ENCODE data around the gene ACOT11.

ACOT11 gene

DNA sequence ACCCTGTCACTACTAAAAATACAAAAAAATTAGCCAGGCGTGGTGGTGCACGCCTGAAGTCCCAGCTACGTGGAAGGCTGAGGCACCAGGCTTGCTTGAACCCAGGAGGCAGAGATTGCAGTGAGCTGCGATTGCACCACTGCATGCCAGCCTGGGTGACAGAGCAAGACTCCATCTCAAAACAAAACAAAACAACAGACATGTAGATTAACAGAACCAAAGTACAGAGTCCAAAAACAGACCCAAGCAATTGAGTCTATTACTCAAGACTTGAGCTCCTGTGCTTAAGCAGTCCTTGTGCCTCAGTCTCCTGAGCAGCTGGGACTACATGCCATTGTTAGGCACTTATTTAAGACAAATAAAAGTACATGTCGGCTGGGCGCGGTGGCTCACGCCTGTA is 9.5 kb upstream of the ACOT11 start:
- FAIRE-seq = no peak

DNA sequence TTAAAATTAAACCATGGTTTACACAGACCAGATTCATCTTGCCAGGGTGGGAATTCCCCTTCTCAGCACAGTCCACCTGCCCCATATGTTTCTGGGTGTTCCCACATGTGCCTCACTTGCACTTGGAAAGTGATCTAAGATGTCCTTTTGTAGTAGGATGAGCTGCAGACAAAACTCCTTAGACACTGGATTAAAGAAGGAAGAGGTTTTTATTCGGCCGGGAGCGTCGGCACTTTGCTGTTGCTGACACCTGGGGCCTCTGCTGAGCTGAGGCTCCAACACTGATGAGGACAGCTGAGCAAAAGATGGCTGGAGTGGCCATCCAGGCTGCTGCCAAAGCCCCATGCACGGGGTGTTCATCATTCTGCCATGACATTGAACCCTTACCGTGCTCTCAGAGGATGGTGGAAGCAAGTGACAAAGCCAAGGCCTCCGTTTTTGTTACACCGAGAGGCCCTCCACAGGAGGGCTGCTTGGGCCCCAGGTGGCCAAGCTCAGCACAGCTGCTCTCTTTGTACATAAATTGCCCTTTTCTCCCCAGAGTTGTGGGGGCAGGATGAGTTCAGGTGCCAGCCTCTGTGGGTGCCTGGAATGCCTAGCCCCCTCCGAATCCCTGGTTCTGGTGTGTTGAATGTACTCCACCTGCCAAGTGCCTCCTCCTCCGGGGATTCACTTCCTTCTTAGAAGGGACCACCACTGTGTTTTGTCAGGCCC is 7.3 kb upstream of the ACOT11 start:
- FAIRE-seq = no peak

DNA sequence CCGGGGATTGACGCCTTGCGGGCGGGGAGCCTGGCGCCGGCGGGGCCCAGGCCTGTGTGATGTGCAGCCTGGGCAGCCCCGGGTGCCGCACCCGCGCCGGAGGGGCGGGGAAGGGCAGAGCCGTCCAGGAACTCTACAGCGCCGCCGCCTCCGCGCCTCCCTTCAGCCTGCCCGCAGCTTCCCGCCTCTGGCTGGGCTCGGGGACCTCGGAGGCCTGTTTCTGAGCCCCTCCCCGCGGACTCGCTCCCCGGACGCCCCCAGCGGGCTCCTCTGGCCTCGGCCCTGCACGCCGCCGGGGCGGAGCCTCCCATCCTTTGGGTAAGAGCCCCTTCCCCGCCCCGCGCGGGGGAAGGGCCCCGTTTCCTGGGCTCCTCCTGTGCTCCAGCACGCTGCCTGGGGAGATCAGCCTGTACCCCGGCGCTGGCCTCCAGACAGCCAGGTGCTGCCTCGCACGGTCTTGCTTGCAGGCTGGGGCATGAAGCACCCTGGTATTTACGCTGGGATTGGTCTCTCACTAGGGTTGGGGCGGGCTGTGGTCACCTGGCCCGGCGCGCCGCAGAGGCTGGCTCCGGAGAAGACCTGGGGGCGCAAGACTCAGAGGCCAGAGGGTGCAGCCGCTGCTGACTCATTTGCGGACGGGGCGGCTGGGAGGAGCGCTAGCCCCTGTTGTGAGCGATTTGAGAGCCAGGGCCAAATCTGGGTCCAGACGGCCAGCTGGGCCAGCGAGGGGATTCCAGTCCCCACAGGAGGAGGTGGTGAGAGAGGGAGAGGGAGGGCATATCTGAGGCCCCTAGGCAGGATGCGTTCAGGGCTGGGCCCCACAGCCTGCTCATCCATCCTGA is 5.7 kb upstream of the ACOT11 start:
- FAIRE-seq = no peak

DNA sequence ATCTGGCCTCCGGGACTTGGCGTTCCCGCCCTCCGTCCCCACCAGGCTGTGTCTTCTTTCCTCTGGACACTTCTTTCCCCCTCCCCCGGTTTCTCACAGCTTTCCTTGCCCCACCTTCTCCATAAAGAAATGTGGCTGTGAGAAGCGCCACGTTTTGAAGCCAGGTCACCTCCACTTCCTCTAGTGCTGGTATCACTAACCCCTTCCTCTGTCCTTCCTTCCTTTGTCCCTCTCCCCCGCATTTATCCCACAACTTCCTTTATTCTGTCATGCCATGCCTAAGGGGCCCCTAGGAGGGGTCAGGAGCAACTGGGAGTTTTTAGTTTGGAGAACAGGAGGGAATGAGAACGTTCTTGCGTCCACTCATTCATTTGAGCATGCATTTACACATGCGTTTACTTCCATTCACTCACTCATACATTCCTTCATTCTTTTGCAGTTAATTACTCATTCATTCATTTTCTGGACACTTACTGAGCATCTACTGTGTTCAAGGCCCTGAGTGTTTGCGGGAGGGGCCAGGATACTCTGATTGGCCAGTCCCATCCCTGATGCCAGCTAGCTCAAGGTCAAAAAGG is 5.0 kb upstream of the ACOT11 start:
- FAIRE-seq = no peak

DNA sequence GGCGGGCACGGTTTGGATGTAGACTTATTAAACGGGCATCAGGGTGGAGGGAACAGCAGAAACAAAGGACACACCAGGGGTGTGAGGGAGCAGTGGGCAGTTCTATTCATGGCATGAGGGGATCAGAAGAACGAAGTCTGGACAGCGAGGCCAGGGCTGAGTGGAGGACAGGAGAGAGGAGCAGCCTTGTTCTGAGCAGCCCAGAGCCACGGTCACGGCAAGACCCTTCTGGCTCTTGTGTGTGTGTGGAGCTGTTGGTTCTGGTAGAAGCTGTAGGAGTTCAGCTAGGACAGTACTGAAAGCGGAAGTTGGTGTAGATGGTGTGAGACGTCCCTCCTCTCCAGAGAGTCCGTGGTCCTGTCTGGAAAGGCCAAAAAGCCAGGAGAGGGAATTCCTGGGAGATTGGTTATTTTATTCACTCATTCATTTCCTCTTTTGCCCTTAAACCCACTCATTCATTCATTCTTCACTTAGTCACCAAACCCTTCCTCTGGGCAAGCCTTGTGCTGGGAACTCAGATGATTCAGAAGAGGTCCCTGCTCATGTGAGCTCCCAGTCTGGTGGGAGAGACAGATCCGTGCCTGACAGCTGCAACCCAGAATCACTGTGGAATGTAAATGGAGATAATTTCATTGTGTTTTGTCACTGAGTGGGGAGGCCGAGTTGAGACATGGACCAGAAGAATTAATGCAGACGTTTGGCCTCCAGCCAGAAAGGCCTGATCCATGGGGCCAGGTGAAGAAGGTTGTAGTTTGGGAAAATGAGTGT is 4.1 kb upstream of the ACOT11 start:
- no peak for FAIRE-seq

DNA sequence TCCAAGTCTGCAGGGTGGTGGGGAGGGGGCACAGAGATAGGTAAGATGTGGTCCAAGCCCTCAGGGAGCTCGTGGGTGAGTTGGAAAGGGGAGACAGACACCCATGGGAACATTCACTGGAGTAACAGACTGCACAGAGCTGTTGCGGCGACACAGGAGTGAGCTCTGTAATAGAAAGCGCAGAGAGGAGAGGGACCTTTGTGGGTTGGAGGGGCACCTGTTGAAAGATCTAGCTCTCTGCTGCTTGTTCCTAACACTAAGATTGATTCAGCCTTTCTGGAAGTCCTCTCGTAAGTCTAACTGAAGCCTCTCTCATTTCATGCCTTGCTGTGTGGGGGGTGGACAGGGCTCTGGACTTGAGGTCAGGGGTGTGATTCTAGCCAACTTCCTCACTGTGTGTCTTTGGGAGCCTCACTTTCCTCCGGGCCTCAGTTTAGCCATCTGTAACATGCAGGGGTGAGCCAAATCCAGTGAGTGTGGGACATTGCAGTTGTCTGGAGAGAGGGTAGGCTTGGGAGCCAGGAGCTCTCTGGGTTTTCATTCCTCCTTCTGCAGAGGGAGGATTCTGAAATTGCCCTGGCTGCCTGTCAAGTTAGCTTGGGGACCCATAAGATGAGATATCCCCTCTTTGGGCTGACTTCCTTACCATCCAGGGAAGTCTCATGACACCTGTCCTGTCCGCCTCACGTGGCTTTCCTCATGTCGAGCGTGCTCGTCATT is 2.0 kb upstream of the ACOT11 start:
- FAIRE-seq = no peak

DNA sequence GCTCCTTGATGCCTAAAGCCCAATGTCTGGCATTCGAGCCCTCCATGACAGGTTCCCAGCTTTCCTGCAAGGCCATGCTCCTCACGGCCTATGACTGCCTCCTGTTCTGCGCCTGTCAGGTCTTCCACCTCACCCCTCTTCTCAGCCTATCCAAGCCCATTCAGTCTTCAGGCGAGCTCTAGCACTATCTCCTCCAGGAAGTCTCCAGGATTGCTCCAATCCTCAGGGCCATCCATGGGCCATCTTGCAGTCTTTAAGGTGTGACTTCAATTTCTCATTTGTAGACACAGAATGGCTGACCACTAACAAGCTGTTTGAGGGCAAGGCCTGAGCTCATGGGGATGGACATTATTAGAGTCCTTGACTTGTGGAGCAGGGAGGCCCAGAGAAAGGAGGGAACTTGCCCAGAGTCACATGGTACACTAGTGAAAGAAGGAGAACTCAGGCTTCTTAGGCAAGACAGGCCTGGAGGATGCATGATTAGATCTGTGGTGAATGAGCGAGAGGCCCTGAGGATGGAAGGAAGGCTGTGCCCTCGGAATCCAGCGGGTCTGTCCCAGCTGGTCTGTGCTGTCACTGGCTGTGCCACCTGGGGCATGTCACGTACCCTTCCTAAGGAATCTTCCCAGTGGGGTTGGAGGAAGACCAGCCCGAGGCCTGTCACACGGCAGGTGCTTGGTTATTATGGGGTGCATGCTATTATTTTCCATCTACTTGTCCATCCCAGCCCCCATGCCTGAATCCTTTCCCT is 1.2 kb upstream of the ACOT11 start:
- FAIRE-seq = no peak

DNA sequence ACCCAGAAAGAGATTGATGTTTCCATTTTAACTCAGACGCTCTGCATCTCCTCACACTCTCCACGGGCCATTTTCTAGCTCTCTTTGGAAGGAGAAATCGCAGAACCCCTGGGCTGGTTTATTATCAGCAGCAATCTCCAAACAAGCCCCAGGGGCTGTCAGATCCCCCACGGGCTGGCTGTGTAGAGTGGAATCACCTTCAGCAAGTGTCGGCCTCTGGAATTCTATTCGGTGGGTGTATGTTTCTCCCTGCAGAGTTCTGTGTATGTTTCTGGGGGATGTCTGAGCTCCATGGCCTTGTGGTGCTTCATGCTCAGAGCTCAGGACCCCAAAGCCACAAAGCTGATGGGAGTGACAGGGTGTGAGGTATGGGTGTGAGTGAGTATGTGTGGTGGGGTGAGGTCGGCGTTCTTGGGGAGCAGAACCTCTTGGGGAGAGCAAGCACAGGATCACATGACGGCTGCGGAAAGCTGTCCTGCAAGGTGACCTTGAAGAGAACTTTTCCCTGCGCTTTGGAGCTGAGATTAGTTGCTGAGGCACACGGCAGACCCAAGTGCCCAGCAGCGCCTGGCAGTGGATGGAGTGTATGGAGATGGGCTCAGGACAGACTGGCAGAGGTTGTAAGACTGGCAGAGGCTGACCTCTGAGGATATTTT is 489 bp downstream of the ACOT11 start:
- no peak for FAIRE-seq

DNA sequence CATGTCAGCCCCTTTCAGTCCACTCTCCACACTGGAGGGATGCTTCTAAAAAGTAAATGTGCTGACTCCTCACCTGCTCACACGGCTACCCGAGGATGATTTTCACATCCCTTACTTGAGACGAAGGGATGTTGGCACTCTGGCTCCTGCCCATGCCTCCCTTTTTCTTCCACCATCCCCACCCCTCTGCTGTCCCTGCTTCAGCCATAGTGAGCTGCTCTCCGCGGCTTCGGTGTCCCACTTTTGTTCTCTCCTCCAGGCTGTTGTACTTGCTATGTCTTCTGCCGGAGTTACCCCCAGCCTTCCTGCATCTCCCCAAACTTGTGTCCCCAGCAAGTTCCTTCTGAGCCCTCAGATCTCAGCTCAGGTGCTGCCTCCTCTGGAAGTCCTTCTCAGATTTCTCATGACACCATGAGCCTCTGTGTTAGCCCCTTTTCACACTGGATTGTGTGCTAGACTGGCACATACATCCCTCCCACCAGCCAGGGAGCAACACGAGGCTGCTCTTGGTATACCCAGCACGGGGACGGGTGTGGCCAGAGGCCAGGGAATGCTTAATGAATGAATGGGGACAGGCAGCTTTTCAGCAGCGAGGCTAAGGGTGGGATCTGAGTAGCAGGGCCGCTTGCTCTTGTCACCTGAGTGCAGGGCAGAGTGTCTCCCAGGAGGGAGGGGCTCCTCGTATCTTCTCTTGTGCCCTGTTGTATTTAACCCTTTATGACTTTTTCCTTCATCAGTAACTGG is 1.3 kb downstream of the ACOT11 start:
- FAIRE-seq = no peak

DNA sequence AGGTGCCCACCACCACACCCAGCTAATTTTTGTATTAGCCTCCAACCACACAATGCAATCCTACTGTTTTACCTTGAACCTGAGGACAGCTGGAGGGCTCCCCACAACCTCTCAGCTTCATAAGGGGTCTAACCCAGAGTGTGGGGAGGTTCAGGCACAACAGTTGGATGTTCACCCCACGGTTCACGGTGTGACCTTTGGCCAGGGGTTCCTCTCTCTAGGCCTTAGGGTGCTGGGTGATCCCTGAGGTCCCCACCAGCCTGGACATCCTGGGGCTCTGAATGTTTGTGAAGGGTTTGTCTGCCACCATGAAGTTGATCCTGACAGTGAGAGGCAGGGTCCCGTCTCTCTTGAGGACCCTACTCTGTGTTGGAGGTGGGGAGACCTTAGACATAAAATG is 3.9 kb downstream of the ACOT11 start:
- no peak for FAIRE-seq

DNA sequence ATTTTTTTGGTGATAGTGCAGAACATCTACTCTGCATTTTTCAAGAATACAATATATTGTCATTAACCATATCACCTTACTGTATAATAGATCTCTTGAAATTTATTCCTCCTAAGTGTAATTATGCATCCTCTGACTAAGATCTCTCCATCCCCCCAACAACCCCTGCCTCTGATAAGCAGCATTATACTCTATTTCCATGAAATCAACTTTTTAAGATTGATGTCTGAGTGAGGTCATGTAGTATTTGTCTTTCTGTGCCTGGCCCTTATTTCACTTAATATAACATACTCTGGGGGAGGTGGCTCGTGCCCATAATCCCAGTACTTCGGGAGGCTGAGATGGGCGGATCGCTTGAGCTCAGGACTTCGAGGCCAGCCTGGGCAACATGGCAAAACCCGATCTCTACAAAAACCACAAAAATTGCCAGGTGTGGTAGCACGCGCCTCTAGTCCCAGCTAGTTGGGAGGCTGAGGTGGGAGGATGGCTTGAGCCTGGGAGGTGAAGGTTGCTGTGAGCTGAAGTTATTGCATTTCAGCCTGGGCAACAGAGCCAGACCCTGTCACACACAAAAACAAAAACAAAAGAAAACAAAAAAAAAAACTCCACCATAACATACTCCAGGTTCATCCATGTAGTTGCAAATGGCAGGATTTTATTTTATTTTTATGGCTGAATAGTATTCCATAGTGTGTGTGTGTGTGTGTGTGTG is 5.7 kb downstream of the ACOT11 start:
- no peak for FAIRE-seq

DNA sequence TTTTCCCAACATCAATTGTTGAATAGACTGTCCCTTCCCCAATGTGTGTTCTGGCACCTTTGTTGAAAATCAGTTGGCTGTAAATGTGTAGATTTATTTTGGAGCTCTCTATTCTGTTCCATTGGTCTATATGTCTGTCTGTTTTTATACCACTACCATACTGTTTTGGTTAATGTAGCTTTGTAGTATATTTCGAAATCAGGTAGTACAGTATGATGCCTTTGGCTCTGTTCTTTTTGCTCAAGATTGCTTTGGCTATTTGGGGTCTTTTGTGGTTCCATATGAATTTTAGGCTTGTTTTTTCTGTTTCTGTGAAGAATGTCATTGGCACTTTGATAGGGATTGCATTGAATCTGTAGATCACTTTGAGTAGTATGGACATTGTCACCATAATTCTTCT is 8.1 kb downstream of the ACOT11 start:
- no peak for FAIRE-seq

DNA sequence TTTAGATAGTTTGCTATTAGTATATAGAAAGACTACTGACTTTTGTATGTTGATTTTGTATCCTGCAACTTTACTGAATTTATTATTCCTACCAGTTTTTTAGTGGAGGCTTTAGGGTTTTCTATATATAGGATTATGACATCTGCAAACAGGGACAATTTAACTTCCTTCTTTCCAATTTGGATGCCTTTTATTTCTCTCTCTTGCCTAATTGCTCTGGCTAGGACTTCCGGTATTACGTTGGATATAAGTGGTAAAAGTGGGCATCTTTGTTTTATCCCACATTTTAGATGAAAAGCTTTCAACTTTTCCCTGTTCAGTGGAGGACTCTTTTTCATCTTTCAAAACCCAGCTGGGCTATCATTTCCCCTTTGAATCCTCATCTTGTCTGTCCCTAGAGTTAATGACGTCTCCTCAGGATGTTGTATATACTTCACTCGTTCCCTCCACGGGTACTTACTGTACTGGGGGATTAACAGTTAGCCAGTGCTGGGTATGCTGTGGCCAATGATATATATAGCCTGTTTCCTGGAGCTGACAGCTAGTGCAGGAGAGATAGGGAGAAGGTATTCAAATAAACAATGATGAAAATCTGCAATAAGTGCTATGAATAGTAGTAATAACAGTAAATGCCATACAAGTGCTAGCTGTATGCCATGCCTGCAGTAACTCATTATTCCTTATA is 9.8 kb downstream of the ACOT11 start:
- no peak for FAIRE-seq

DNA sequence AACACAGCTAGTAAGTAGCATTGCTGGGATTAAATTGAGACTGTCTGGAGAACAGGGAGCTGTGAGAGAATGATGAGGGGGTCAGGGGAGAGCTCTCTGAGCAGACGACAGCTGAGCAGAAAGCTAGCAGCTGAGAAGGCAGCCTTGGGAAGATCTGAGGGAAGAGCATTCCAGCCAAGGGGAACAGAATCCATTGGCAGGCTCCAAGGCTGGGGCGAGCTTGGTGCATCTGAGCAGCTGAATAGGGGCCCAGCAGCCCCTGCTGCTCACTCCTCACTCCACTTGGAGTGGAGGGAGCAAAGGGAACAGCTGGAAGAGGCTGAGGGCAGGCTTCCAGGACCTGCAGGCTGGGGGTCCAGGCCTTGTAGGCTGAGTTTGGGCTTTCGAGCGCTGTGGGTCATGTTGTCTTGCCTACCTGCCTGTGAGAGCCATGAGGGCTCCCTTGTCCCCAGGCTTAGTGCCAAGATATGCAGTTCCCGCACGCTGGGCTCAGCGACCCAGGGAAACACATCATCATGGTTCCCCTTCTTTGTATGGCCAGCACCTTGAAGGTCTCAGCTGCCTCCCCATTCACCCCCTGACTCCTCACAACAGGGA is 10.5 kb downstream of the ACOT11 start:
- FAIRE-seq = no peak

DNA sequence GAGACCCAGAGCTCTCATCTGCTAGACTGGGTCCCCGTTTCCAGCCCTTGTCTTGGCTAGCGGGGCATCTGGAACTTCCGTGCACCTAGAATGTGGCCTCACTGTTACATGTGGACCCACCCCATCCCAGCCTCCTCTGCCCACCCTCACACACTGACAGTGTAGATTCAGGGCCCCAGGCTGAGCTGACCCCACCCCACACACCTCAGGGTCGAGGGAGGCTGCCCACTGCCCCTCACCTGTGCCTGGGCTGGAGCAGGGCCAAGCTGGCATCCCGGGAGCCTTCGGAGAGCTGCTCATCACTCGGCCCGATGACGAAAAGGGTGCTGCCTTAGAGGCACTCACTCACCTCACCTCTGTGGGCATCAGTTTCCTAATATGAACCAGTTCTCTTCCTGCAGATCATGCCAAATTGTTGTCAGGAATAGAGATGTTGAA is 11.1 kb downstream of the ACOT11 start:
- FAIRE-seq = no peak

DNA sequence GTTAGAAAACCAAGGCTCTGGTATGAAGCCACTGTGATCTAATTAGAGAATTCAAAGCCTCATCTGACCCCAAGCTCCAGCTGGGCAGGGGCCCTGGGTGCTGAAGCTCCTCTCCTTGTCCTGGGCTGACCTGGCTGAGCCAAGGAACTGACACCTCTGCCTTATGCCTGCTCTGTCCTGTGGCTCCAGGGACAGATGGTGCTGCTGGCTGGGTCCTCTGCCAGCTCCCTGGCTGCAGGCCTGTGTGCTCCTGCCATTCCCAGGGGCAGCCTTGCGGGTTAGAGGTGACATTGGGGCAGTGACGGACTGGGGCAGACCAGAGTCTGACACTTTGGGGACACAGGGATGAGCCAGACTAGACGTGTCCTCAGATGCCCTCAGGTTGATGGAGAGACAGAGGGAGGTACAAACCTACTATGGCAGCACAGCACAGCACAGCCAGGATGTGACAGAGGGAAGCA is 11.8 kb downstream of the ACOT11 start:
- no peak for FAIRE-seq

DNA sequence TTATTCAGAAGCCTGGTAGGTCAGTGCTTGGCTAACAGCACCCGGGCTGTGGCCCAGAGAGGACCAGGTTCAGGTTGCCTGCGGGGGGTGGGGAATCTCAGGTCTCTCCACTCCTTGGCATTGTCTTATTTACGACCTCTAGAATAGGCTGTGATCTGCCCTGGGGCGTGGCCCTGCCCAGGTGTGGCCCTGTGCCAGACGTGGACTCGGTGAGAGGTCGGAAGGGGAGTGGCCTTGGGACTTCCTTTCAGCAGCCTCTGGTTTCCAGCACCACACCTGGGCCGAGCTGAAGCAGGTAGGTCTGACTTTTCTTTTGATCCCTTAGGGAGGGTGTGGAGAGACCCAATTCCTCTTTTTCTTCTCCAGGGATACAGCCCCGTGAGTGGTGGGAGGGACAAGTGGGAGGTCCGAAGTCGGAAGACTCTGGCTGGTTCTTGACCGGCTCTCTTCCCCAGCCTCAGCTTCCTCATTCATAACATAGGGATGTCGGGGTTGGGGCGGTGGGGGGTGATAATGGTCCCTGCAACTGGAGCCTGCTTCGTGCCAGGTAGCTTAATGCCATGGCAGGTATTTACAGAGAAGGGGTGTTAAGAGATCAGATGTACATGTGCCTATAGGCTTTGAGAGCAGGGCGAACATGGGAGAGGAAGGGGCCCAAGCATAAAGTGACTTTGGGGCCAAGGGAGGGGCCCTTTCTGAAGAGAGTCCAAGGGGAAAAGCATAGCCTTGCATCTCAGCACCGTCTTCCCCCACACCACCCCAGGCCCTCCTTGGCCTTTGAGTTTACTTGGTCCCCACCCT is 16.5 kb downstream of the ACOT11 start:
- no peak for FAIRE-seq

DNA sequence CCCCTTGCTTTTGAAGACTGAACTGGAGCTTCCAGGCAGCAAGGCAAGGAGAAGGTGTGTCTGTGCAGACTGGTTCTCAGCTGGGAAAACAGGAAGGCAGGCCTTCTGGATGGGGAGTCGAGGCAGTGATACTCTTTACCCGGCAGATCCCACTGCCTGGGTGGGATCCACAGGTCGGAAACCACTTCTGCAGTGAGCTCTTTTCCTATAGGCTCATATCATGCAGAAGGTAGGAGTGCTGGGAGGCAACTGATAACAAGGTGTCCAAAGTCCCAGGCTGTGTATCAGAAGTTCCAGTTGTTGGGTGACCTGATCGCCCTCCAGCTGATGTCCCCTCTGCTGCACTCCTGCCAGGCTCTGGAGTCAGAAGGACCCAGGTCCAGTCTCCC is 17.1 kb downstream of the ACOT11 start:
- FAIRE-seq = no peak

All from islet of Langerhans (tissue), 1 donor.